HEK293 (cell line): ENCODE measurements around the gene TOMM40L.
"Not testable (repeated sequence)": the region's sequence is repeated elsewhere in the genome, so short reads cannot be mapped to it uniquely, and the experiment has no call there.

Experiments
- CTCF ChIP-seq: fragments of 450-650 bp; formaldehyde crosslinking; IDR thresholded peaks from 2 replicates; pipeline ENCODE4 v1.5.1; 2016; ENCODE audit warnings: missing biosample characterization, missing genetic modification characterization
- ZNF140 ChIP-seq: fragments of 450-650 bp; formaldehyde crosslinking; IDR thresholded peaks from 2 replicates; pipeline ENCODE4 v1.5.1; 2016; ENCODE audit warnings: missing biosample characterization, missing genetic modification characterization
- ZNF626 ChIP-seq: fragments of 450-650 bp; sonication (Bioruptor Pico); formaldehyde crosslinking; IDR thresholded peaks from 2 replicates; pipeline ENCODE4 v1.5.1; 2018; ENCODE audit warnings: missing biosample characterization, missing genetic modification characterization, inconsistent platforms

GRCh38 chr1:161255302-161255701 lies 29.4 kb downstream of the TOMM40L start:
- TF ChIP-seq ZNF626, CTCF, ZNF140 (tag by site-specific recombination): not testable (repeated sequence)
